IPS-18a (cell line): ENCODE data around the gene PITPNC1.

Experiments
- H3K27ac ChIP-seq: one replicate; pipeline ENCODE4 v1.5.1; 2013; ENCODE audit warnings: low read length
- H3K27me3 ChIP-seq: one replicate; pipeline ENCODE4 v1.6.1; 2013; ENCODE audit warnings: mild to moderate bottlenecking, low read length; ENCODE audit not compliant: control insufficient read depth, insufficient read depth
- H3K36me3 ChIP-seq: one replicate; pipeline ENCODE4 v1.6.1; 2013; ENCODE audit warnings: low read depth, low read length; ENCODE audit not compliant: control insufficient read depth
- H3K4me1 ChIP-seq: one replicate; pipeline ENCODE4 v1.6.1; 2013; ENCODE audit warnings: low read depth, low read length; ENCODE audit not compliant: control insufficient read depth
- H3K4me3 ChIP-seq: one replicate; pipeline ENCODE4 v1.5.1; 2013; ENCODE audit warnings: low read length
- H3K9ac ChIP-seq: one replicate; pipeline ENCODE4 v1.6.1; 2013; ENCODE audit warnings: mild to moderate bottlenecking, low read length, moderate library complexity
- H3K9me3 ChIP-seq: one replicate; pipeline ENCODE4 v1.6.1; 2013; ENCODE audit warnings: low read depth, low read length; ENCODE audit not compliant: control insufficient read depth

PITPNC1 gene

GRCh38 chr17:67353929-67354574 lies 23.0 kb upstream of the PITPNC1 start:
- Histone ChIP-seq H3K36me3 (peaks cover 71% of the 10 kb centered on the region), H3K27ac (no peak overlapping the region), H3K9ac (no peak overlapping the region), H3K9me3 (no peaks in the 10 kb centered on the region), H3K4me3 (no peak overlapping the region), H3K27me3 (no peaks in the 10 kb centered on the region), H3K4me1 (peaks cover 8% of the 10 kb centered on the region)

GRCh38 chr17:67358612-67359011 lies 18.5 kb upstream of the PITPNC1 start:
- Histone ChIP-seq H3K9ac (no peak overlapping the region), H3K27me3 (no peaks in the 10 kb centered on the region), H3K36me3 (peaks cover 51% of the 10 kb centered on the region), H3K9me3 (no peaks in the 10 kb centered on the region), H3K4me3 (no peak overlapping the region), H3K27ac (no peak overlapping the region), H3K4me1 (peaks cover 8% of the 10 kb centered on the region)

- H3K9me3 ChIP-seq, result no peaks in the 10 kb centered on the region
- peaks cover 39% of the 10 kb centered on the region for H3K36me3 ChIP-seq
- H3K4me3 ChIP-seq, result no peak overlapping the region
- H3K9ac ChIP-seq, result no peak overlapping the region
- H3K4me1 ChIP-seq, result peaks cover 1% of the 10 kb centered on the region
- no peaks in the 10 kb centered on the region for H3K27me3 ChIP-seq
- no peak overlapping the region for H3K27ac ChIP-seq
These were observed 16.9 kb upstream of the PITPNC1 start for GRCh38 chr17:67359960-67360791.

- Histone ChIP-seq H3K9me3 (no peaks in the 10 kb centered on the region), H3K4me3 (no peak overlapping the region), H3K27ac (no peak overlapping the region), H3K27me3 (no peaks in the 10 kb centered on the region), H3K36me3 (peaks cover 32% of the 10 kb centered on the region), H3K9ac (no peak overlapping the region), H3K4me1 (peaks cover 4% of the 10 kb centered on the region)
These were observed 16.2 kb upstream of the PITPNC1 start for GRCh38 chr17:67360880-67361279.

- H3K27me3 ChIP-seq, result no peaks in the 10 kb centered on the region
- H3K9ac ChIP-seq, result no peak overlapping the region
- peaks cover 23% of the 10 kb centered on the region for H3K36me3 ChIP-seq
- no peak overlapping the region for H3K27ac ChIP-seq
- H3K9me3 ChIP-seq, result no peaks in the 10 kb centered on the region
- no peak overlapping the region for H3K4me3 ChIP-seq
- H3K4me1 ChIP-seq, result peaks cover 4% of the 10 kb centered on the region
These were observed 14.9 kb upstream of the PITPNC1 start for GRCh38 chr17:67362173-67362572.

GRCh38 chr17:67364847-67365737 lies 12.0 kb upstream of the PITPNC1 start:
- Histone ChIP-seq H3K9ac (peak overlapping the region; percentile 95), H3K4me3 (peak overlapping the region; percentile 95), H3K36me3 (peaks cover 17% of the 10 kb centered on the region), H3K4me1 (peaks cover 4% of the 10 kb centered on the region), H3K27me3 (no peaks in the 10 kb centered on the region), H3K9me3 (no peaks in the 10 kb centered on the region), H3K27ac (no peak overlapping the region)

- peaks cover 4% of the 10 kb centered on the region for H3K4me1 ChIP-seq
- peak overlapping the region; percentile 95 for H3K9ac ChIP-seq
- H3K27ac ChIP-seq, result peak overlapping the region; percentile 88
- peaks cover 10% of the 10 kb centered on the region for H3K36me3 ChIP-seq
- H3K9me3 ChIP-seq, result no peaks in the 10 kb centered on the region
- H3K4me3 ChIP-seq, result peak overlapping the region; percentile 95
- no peaks in the 10 kb centered on the region for H3K27me3 ChIP-seq
These were observed 11.3 kb upstream of the PITPNC1 start for GRCh38 chr17:67365738-67366192.

GRCh38 chr17:67366193-67367157 lies 10.6 kb upstream of the PITPNC1 start, which contains the start of gene PSMD12:
PSMD12 (minus strand) TSS chr17:67366577; CDS start chr17:67366519, 58 bp downstream.
- peaks cover 4% of the 10 kb centered on the region for H3K4me1 ChIP-seq
- H3K27ac ChIP-seq, result peak within 1 kb of the TSS; percentile 88
- H3K4me3 ChIP-seq, result peak within 1 kb of the TSS; percentile 95
- H3K9me3 ChIP-seq, result no peaks in the 10 kb centered on the region
- peak within 1 kb of the TSS; percentile 95 for H3K9ac ChIP-seq
- H3K36me3 ChIP-seq, result peaks cover 8% of the 10 kb centered on the region
- H3K27me3 ChIP-seq, result no peaks in the 10 kb centered on the region

GRCh38 chr17:67369676-67370075 lies 7.4 kb upstream of the PITPNC1 start:
- Histone ChIP-seq H3K9ac (no peak overlapping the region), H3K36me3 (no peaks in the 10 kb centered on the region), H3K9me3 (no peaks in the 10 kb centered on the region), H3K4me1 (peaks cover 8% of the 10 kb centered on the region), H3K27ac (no peak overlapping the region), H3K4me3 (no peak overlapping the region), H3K27me3 (no peaks in the 10 kb centered on the region)

GRCh38 chr17:67372751-67373150 lies 4.3 kb upstream of the PITPNC1 start:
- H3K9me3 ChIP-seq, result no peaks in the 10 kb centered on the region
- H3K27ac ChIP-seq, result no peak overlapping the region
- H3K27me3 ChIP-seq, result no peaks in the 10 kb centered on the region
- H3K4me3 ChIP-seq, result no peak overlapping the region
- no peaks in the 10 kb centered on the region for H3K36me3 ChIP-seq
- peaks cover 14% of the 10 kb centered on the region for H3K4me1 ChIP-seq
- no peak overlapping the region for H3K9ac ChIP-seq
